IMR-90 (cell line): Measurements from ENCODE around the gene RAP1GAP. TPM values are rescaled to one million over a fixed set of nuclear protein-coding genes. Genes with fewer than 3 reads are reported as not detected.

Experiments used
- ATAC-seq: fragments of 200-7000 bp; cut with Tn5 transposase; 2 replicates; pipeline ENCODE4 v1.9.1; 2020; ENCODE audit warnings: low read depth, mild to moderate bottlenecking, moderate library complexity
- BruUV-seq: library from RNA; stranded (reverse); fragments of 400-500 nt; replicated peaks from 2 replicates; lab custom pipeline; 2021; lab: Mats Ljungman, UMichigan
- CTCF ChIA-PET: fragments of 300-600 bp; formaldehyde crosslinking; extraction: SDS; loops from one replicate; lab custom pipeline; 2021; ENCODE audit warnings: antibody characterized with exemption; lab: Yijun Ruan, JAX
- POLR2A ChIA-PET: fragments of 300-600 bp; sonication (Branson Sonifier 250); formaldehyde crosslinking; loops from one replicate; lab custom pipeline; 2022; ENCODE audit warnings: antibody characterized with exemption; ENCODE audit not compliant: unreplicated experiment; lab: Charles Lee
- DNase-seq: peaks from one replicate; pipeline ENCODE4 v3.0.0; 2013
- H2AFZ ChIP-seq: replicated peaks from 2 replicates; pipeline ENCODE3; 2013; ENCODE audit warnings: low read length, mild to moderate bottlenecking; ENCODE audit not compliant: poor library complexity
- H2AK5ac ChIP-seq: 2 replicates; pipeline ENCODE4 v1.6.1; 2013; ENCODE audit warnings: low read depth, low read length, inconsistent platforms
- H2AK9ac ChIP-seq: replicated peaks from 2 replicates; pipeline ENCODE3; 2013; ENCODE audit warnings: mild to moderate bottlenecking, low read depth, low read length, moderate library complexity; ENCODE audit not compliant: poor library complexity
- H2BK120ac ChIP-seq: 2 replicates; pipeline ENCODE4 v1.6.1; 2013; ENCODE audit warnings: low read depth, low read length, inconsistent platforms
- H2BK15ac ChIP-seq: 3 replicates; pipeline ENCODE4 v1.6.1; 2013; ENCODE audit warnings: low read depth, low read length, inconsistent platforms
- H2BK20ac ChIP-seq: 2 replicates; pipeline ENCODE4 v1.6.1; 2013; ENCODE audit warnings: low read depth, mild to moderate bottlenecking, inconsistent platforms, low read length, moderate library complexity
- H2BK5ac ChIP-seq: 2 replicates; pipeline ENCODE4 v1.6.1; 2013; ENCODE audit warnings: mild to moderate bottlenecking, low read depth, low read length, inconsistent platforms; ENCODE audit not compliant: poor library complexity, severe bottlenecking
- H3K14ac ChIP-seq: replicated peaks from 2 replicates; pipeline ENCODE4 v1.6.1; 2013; ENCODE audit warnings: low read depth, low read length, inconsistent platforms
- H3K18ac ChIP-seq: 2 replicates; pipeline ENCODE4 v1.6.1; 2013; ENCODE audit warnings: low read depth, low read length, control low read depth
- H3K23ac ChIP-seq: 2 replicates; pipeline ENCODE4 v1.6.1; 2013; ENCODE audit warnings: low read depth, low read length, inconsistent platforms
- H3K27ac ChIP-seq: 2 replicates; pipeline ENCODE4 v1.5.1; 2013; ENCODE audit warnings: mild to moderate bottlenecking, control low read depth, low read length; ENCODE audit not compliant: insufficient read depth
- H3K27me3 ChIP-seq: 2 replicates; pipeline ENCODE4 v1.6.1; 2013; ENCODE audit warnings: low read length; ENCODE audit not compliant: control insufficient read depth, insufficient read depth
- H3K36me3 ChIP-seq: 2 replicates; pipeline ENCODE4 v1.6.1; 2013; ENCODE audit warnings: low read length, mixed read lengths; ENCODE audit not compliant: control insufficient read depth, insufficient read depth
- H3K4ac ChIP-seq: 2 replicates; pipeline ENCODE4 v1.6.1; 2013; ENCODE audit warnings: low read depth, low read length, inconsistent platforms
- H3K4me1 ChIP-seq: 2 replicates; pipeline ENCODE4 v1.6.1; 2013; ENCODE audit warnings: low read length, mixed read lengths; ENCODE audit not compliant: control insufficient read depth, insufficient read depth
- H3K4me2 ChIP-seq: 2 replicates; pipeline ENCODE4 v1.6.1; 2013; ENCODE audit warnings: low read depth, mild to moderate bottlenecking, control low read depth, low read length, moderate library complexity
- H3K4me3 ChIP-seq: 2 replicates; pipeline ENCODE4 v1.5.1; 2013; ENCODE audit warnings: low read depth, mild to moderate bottlenecking, control low read depth, low read length, moderate library complexity; ENCODE audit not compliant: insufficient read depth
- H3K56ac ChIP-seq: 2 replicates; pipeline ENCODE4 v1.6.1; 2013; ENCODE audit warnings: low read length, inconsistent platforms; ENCODE audit not compliant: insufficient read depth; ENCODE audit errors: extremely low read depth
- H3K79me1 ChIP-seq, 2 experiments: 2 replicates each; pipeline ENCODE4 v1.6.1; 2013; ENCODE audit warnings: low read length in 2 of 2, inconsistent platforms in 1 of 2, low read depth in 1 of 2
- H3K9ac ChIP-seq: 2 replicates; pipeline ENCODE4 v1.6.1; 2013; ENCODE audit warnings: low read depth, low read length, control low read depth
- H3K9me1 ChIP-seq: 2 replicates; pipeline ENCODE4 v1.6.1; 2013; ENCODE audit warnings: low read length, inconsistent platforms; ENCODE audit not compliant: insufficient read depth
- H3K9me3 ChIP-seq: 2 replicates; pipeline ENCODE4 v1.6.1; 2013; ENCODE audit warnings: low read length; ENCODE audit not compliant: control insufficient read depth, insufficient read depth
- H4K20me1 ChIP-seq: 2 replicates; pipeline ENCODE4 v1.6.1; 2013; ENCODE audit warnings: low read length, inconsistent platforms; ENCODE audit not compliant: insufficient read depth
- H4K5ac ChIP-seq: 2 replicates; pipeline ENCODE4 v1.6.1; 2013; ENCODE audit warnings: mild to moderate bottlenecking, low read depth, low read length, control low read depth
- H4K8ac ChIP-seq, 2 experiments: 2 replicates each; pipeline ENCODE4 v1.6.1; 2013; ENCODE audit warnings: low read depth in 2 of 2, low read length in 2 of 2, control low read depth in 1 of 2, inconsistent platforms in 1 of 2
- H4K91ac ChIP-seq: 2 replicates; pipeline ENCODE4 v1.6.1; 2013; ENCODE audit warnings: low read depth, low read length, inconsistent platforms; ENCODE audit not compliant: insufficient read depth
- BHLHE40 ChIP-seq: fragments of 150-350 bp; IDR thresholded peaks from 2 replicates; pipeline ENCODE4 v1.6.1; 2016; ENCODE audit warnings: mild to moderate bottlenecking, low read depth, low read length
- CEBPB ChIP-seq: IDR thresholded peaks from 2 replicates; pipeline ENCODE4 v1.6.1; 2012; ENCODE audit warnings: low read depth, low read length, improper control_type of control experiment
- CHD1 ChIP-seq: IDR thresholded peaks from 2 replicates; pipeline ENCODE4 v1.6.1; 2012; ENCODE audit warnings: low read depth, low read length, improper control_type of control experiment
- CTCF ChIP-seq: conservative IDR thresholded peaks from 2 replicates; pipeline ENCODE4 v1.5.1; 2012; ENCODE audit warnings: mild to moderate bottlenecking, low read depth, low read length, improper control_type of control experiment
- FOS ChIP-seq: fragments of 150-350 bp; IDR thresholded peaks from 2 replicates; pipeline ENCODE4 v1.6.1; 2016; ENCODE audit warnings: low read depth, low read length
- MAFK ChIP-seq: IDR thresholded peaks from 2 replicates; pipeline ENCODE4 v1.6.1; 2012; ENCODE audit warnings: low read depth, low read length, improper control_type of control experiment
- MAZ ChIP-seq: IDR thresholded peaks from 2 replicates; pipeline ENCODE4 v1.6.1; 2012; ENCODE audit warnings: low read depth, mild to moderate bottlenecking, low read length, improper control_type of control experiment, moderate library complexity, borderline replicate concordance
- MXI1 ChIP-seq: IDR thresholded peaks from 2 replicates; pipeline ENCODE4 v1.6.1; 2012; ENCODE audit warnings: low read depth, mild to moderate bottlenecking, low read length, moderate library complexity, borderline replicate concordance
- NFE2L2 ChIP-seq: fragments of 150-350 bp; IDR thresholded peaks from 2 replicates; pipeline ENCODE4 v1.6.1; 2016; ENCODE audit warnings: low read depth, mild to moderate bottlenecking, low read length
- POLR2A ChIP-seq: IDR thresholded peaks from 2 replicates; pipeline ENCODE4 v1.6.1; 2012; ENCODE audit warnings: mild to moderate bottlenecking, low read depth, low read length
- RAD21 ChIP-seq: IDR thresholded peaks from 2 replicates; pipeline ENCODE4 v1.6.1; 2012; ENCODE audit warnings: low read length, improper control_type of control experiment
- RCOR1 ChIP-seq: IDR thresholded peaks from 2 replicates; pipeline ENCODE4 v1.6.1; 2012; ENCODE audit warnings: mild to moderate bottlenecking, low read length, improper control_type of control experiment; ENCODE audit not compliant: insufficient replicate concordance
- RFX5 ChIP-seq: IDR thresholded peaks from 2 replicates; pipeline ENCODE4 v1.8.0; 2012; ENCODE audit warnings: low read depth, mild to moderate bottlenecking, low read length, moderate library complexity
- SMC3 ChIP-seq: fragments of 150-350 bp; IDR thresholded peaks from 2 replicates; pipeline ENCODE4 v1.6.1; 2016; ENCODE audit warnings: low read depth, mild to moderate bottlenecking, antibody characterized with exemption, low read length, moderate library complexity
- USF2 ChIP-seq: fragments of 150-350 bp; IDR thresholded peaks from 2 replicates; pipeline ENCODE4 v1.6.1; 2017; ENCODE audit warnings: mild to moderate bottlenecking, antibody characterized with exemption, low read length, low read depth
- WGBS, 2 experiments: methylation state at CpG; one replicate each; pipeline versions ENCODE4 v1.1.5 to v1.1.7; 2013; ENCODE audit warnings: missing lambda C conversion rate in 2 of 2; ENCODE audit not compliant: insufficient read length in 1 of 2; ENCODE audit errors: extremely low coverage in 2 of 2; 5-methylcytosine and 5-hydroxymethylcytosine counted together
- dilution Hi-C: fragments of 300-500 bp; cut with HindIII; formaldehyde crosslinking; loops from one replicate; pipeline ENCODE4 v1.14.3; 2018; ENCODE audit warnings: low sequenced_read_pairs; ENCODE audit not compliant: unreplicated experiment
- in situ Hi-C: fragments of 300-500 bp; cut with MboI; formaldehyde crosslinking; loops from 3 replicates; pipeline ENCODE4 v1.14.3; 2019; ENCODE audit warnings: low sequenced_read_pairs, inconsistent platforms, mixed read lengths
- intact Hi-C: fragments of 100-400 bp; cut with micrococcal nuclease; formaldehyde crosslinking; loops from 2 replicates; pipeline ENCODE4 v1.10.0; 2022
- polyA plus RNA-seq, 3 experiments: library from polyadenylated mRNA; depleted of rRNA; stranded (reverse); fragments of >200 nt; gene quantifications; 2 replicates each; pipeline ENCODE4 v1.2.3, GENCODE V29; 2012; ENCODE audit warnings: low replicate concordance in 1 of 3
- total RNA-seq: library from RNA; depleted of rRNA; stranded (reverse); fragments of >200 nt; gene quantifications from 2 replicates; pipeline ENCODE4 v1.2.3, GENCODE V29; 2012

Gene RAP1GAP
- total and polyA plus RNA-seq, 2 of the 4 experiments (the other 2 are of a cell fraction): under 0.01 to 0.10 TPM

- in situ Hi-C loops: no loop called here
- Histone ChIP-seq H2AK9ac (no peak overlapping the region), H2AFZ (no peak overlapping the region), H3K4me1 (peaks cover 4% of the 10 kb centered on the region; the same call in 1 of the 2 replicates), H3K23ac (no peak overlapping the region), H3K4me3 (no peak overlapping the region), H2BK120ac (no peak overlapping the region), H3K27ac (no peak overlapping the region), H3K9ac (no peak overlapping the region), H3K9me3 (no peaks in the 10 kb centered on the region), H3K79me1 (no peaks in the 10 kb centered on the region; a peak in 1 of 4 replicates), H4K20me1 (peaks cover 14% of the 10 kb centered on the region; the same call in 1 of the 2 replicates), H2AK5ac (no peak overlapping the region), H2BK15ac (no peak overlapping the region), H3K18ac (no peak overlapping the region), H3K27me3 (peaks cover 13% of the 10 kb centered on the region), H3K4ac (no peak overlapping the region), H3K4me2 (no peak overlapping the region), H4K8ac (no peak overlapping the region), H3K36me3 (peaks cover 3% of the 10 kb centered on the region), H3K9me1 (0 out of 2 replicates have a peak, but pooled peaks cover 3% of the 10 kb centered on the region), H3K14ac (no peak overlapping the region), H4K91ac (no peak overlapping the region), H2BK20ac (no peak overlapping the region), H4K5ac (no peak overlapping the region), H2BK5ac (no peak overlapping the region), H3K56ac (no peak overlapping the region)
- CTCF ChIA-PET: no interaction called here
- 77% methylated on average over 4 of the region's 10 CpGs; no CpG with 5 or more reads in 1 of the 2 experiments for WGBS, 2 experiments
- intact Hi-C loops: no loop called here
- BruUV-seq: no TSS peak
- no peak for TF ChIP-seq SMC3
- TF ChIP-seq RAD21: no peak
- TF ChIP-seq CTCF: no peak
- no peak for TF ChIP-seq RFX5
- no peak for TF ChIP-seq USF2
- TF ChIP-seq CEBPB: no peak
- no peak for TF ChIP-seq RCOR1
- TF ChIP-seq MAFK: no peak
- no peak for TF ChIP-seq FOS
- TF ChIP-seq BHLHE40: no peak
- TF ChIP-seq MXI1: no peak
- no peak for TF ChIP-seq NFE2L2
- TF ChIP-seq POLR2A: no peak
- no peak for TF ChIP-seq MAZ
- no peak for TF ChIP-seq CHD1
- ATAC-seq (no peak), DNase-seq (no peak)
- dilution Hi-C loops: no loop called here
- POLR2A ChIA-PET: no interaction called here
These were observed 5.8 kb upstream of the RAP1GAP start for GRCh38 chr1:21674957-21675356.
